ENCODE results near the gene CBX1.
A peak's percentile ranks its signal among the peaks of the same experiment; 100 is the strongest.

CBX1 gene

DNA sequence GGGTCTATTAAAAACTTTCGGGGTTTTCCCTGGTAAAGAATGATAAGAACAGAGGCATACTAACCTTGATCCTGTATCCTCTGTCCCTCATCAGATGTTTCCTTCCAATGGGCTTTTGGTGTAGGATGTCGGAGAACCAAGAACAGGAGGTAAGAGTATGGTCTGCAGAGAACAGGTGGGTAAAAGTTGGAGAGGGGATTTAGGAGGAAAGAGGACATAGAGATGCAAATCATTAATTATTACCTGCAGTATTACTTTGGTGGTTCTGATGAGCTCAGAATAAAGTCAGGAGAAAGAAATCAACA, 10.6 kb upstream of the CBX1 start:
- no peak for DNase-seq (ENCODE audit: low read depth)
- H3K4me3 ChIP-seq (ENCODE audit: low read depth, low read length), result peak overlapping the region; percentile 66

DNA sequence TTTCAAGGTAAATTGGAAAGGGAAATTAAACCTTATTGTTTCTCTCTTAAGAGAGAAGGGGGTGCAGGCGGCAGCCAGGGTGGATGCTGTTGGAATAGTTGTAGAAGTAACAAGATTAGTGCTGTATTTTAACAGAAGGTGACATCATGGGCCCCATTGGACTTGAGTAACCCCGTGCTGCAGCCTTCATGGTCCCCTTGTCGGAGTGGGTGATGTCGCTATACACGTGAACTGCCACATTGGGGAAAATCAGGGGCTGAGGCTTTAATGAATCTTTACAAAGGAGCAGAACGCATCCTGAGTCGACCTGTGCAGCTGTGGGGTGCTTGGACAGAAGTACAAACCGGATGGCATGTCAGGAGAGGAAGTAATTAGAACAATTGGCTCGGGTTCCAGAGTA, 9.5 kb upstream of the CBX1 start:
- TF ChIP-seq, protein P1, sequence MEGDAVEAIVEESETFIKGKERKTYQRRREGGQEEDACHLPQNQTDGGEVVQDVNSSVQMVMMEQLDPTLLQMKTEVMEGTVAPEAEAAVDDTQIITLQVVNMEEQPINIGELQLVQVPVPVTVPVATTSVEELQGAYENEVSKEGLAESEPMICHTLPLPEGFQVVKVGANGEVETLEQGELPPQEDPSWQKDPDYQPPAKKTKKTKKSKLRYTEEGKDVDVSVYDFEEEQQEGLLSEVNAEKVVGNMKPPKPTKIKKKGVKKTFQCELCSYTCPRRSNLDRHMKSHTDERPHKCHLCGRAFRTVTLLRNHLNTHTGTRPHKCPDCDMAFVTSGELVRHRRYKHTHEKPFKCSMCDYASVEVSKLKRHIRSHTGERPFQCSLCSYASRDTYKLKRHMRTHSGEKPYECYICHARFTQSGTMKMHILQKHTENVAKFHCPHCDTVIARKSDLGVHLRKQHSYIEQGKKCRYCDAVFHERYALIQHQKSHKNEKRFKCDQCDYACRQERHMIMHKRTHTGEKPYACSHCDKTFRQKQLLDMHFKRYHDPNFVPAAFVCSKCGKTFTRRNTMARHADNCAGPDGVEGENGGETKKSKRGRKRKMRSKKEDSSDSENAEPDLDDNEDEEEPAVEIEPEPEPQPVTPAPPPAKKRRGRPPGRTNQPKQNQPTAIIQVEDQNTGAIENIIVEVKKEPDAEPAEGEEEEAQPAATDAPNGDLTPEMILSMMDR (IDR thresholded peaks at IDR 0.05; ENCODE audit: low read depth, low read length, missing control alignments), result no peak
- H3K4me3 ChIP-seq (ENCODE audit: low read depth, low read length), result peak overlapping the region; percentile 86
- no peak for DNase-seq (ENCODE audit: low read depth)

More for the DNA sequence above, 10.6 kb upstream of the CBX1 start:
- TF ChIP-seq, protein P1 (IDR thresholded peaks at IDR 0.05; ENCODE audit: low read depth, low read length, missing control alignments), result no peak

DNA sequence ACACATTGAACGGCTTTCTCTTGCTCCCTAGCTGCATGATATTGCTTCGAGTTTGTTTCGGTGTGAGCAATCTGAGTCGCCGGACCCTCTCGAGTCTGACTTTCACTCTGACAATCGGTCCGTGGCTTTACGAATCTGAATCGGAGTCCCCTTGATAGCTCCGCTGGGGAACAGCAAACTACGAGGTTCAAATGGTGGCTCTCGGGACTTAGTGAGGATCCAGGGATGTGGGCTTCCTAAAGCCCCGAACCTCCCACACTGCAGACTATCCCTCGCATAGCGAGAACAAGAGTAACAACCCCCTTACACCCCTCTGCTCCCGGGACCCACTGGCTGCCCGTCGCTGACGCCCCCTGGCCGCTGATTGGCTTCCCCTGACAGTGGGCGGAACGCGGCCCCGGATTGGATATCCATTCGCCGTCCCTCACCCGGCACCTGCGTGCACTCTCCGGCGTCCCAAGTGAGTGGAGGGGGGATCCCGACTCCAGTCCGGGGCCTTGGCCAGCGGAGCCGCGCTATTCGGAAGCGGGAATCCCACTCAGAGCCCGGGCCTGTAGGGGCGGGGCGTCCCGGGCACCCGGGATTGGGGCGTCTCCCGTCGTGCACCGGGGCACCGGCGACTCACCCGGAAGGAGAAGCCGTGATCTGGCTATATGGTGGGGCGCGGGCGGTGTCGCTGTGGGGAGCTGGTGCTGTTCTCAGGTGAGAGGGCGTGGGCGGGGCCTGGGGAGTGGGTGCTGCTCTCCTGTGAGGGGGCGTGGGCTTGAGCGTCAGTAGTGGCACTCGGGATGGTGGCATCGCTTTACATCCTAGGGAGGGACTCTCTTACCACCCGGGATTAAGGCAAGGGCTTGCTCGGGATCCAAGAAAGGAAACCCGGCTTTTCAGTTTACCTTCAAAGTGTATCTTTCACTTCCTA, 6.1 kb upstream of the CBX1 start, which contains the start of gene SNX11:
TSS of gene SNX11 (plus strand) at position 630 of the 919 bp plus-strand sequence. CDS start 4,278 bp downstream, outside the sequence.
- TF ChIP-seq, protein P1 (IDR thresholded peaks at IDR 0.05; ENCODE audit: low read depth, low read length, missing control alignments), result no peak
- peak; percentile 70 for DNase-seq (ENCODE audit: low read depth)
- peak within 1 kb of the TSS; percentile 86 for H3K4me3 ChIP-seq (ENCODE audit: low read depth, low read length)

DNA sequence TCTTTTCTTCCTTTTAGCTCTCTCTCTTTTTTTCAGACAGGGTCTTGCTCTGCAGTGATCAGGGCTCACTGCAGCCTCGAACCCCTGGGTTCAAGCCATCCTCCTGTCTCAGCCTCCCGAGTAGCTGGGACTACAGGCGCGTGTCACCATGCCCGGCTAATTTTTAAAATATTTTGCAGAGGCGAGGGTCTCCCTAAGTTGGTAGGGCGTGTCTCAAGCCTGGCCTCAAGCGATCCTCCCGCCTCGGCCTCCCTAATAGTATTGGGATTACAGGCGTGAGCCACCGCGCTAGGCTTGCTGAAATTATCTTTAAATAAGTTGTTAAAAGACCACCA, 5.5 kb upstream of the CBX1 start:
- H3K4me3 ChIP-seq (ENCODE audit: low read depth, low read length), result peak overlapping the region; percentile 86
- DNase-seq (ENCODE audit: low read depth), result no peak
- TF ChIP-seq, protein P1 (IDR thresholded peaks at IDR 0.05; ENCODE audit: low read depth, low read length, missing control alignments), result no peak

DNA sequence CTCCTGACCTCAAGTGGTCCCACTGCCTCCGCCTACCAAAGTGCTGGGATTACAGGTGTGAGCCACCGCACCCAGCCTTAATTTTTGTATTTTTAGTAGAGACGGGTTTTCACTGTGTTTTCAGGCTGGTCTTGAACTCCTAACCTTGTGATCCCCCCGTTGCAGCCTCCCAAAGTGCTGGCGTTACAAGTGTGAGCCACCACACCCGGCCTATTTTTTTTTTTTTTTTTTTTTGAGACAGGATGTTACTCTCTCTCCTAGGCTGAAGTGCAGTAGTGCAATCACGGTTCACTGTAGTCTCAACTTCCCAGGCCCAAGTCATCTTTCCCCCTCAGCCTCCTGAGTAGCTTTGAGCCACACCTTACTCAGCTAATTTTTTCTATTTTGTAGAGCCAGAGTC, 3.2 kb upstream of the CBX1 start:
- DNase-seq (ENCODE audit: low read depth), result no peak
- TF ChIP-seq, protein P1 (IDR thresholded peaks at IDR 0.05; ENCODE audit: low read depth, low read length, missing control alignments), result no peak
- H3K4me3 ChIP-seq (ENCODE audit: low read depth, low read length), result no peak overlapping the region

DNA sequence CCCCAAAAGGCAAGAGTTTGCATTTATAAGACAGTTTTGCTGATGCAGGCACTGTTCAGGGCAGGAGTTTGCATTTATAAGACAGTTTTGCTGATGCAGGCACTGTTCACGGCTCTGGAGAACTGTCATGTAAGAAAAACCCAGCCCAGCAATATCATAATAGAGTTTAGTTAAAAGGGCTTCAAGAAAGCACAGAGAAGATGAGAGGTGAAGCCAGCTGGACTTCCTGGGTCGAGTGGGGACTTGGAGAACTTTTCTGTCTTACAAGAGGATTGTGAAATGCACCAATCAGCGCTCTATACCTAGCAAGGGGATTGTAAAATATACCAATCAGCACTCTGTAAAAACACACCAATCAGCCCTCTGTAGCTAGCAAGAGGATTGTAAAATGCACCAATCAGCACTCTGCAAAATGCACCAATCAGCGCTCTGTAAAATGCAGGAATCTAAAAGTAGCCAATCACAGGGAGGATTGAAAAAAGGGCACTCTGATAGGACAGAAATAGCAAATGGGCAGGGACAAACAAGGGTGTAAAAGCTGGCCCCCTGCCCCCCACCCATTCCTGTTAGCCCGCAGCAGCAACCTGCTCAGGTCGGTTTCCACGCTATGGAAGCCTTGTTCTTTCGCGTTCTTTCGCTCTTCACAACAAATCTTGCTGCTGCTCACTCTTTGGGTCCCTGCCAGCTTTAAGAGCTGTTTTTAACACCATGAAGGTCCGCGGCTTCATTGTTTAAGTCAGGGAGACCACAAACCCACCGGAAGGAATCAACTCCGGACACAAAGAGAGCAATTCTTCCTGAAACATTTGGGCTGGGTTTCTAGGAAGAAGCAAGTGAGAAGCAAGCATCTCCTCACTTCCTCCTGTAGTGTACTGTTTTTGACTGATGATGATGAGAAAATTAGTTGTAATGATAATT, 1.8 kb upstream of the CBX1 start:
- DNase-seq (ENCODE audit: low read depth), result no peak
- TF ChIP-seq, protein P1 (IDR thresholded peaks at IDR 0.05; ENCODE audit: low read depth, low read length, missing control alignments), result no peak
- H3K4me3 ChIP-seq (ENCODE audit: low read depth, low read length), result no peak overlapping the region

Data from GM12864 (cell line).